HEK293 (cell line): ENCODE results near the gene RAN.

Experiments
- CTCF ChIA-PET: fragments of 350-600 bp; formaldehyde crosslinking; extraction: SDS; loops from one replicate; lab custom pipeline; 2021; ENCODE audit warnings: antibody characterized with exemption; lab: Yijun Ruan, JAX
- POLR2A ChIA-PET: fragments of 300-600 bp; formaldehyde crosslinking; extraction: SDS; loops from one replicate; lab custom pipeline; 2020; ENCODE audit warnings: antibody characterized with exemption, inconsistent platforms; lab: Yijun Ruan, JAX
- H3K27ac ChIP-seq: fragments of 200-500 bp; sonication (Bioruptor generic); 2 replicates; pipeline ENCODE4 v1.5.1; 2014; ENCODE audit warnings: low read depth, low read length, control low read depth, inconsistent platforms; ENCODE audit errors: extremely low read depth
- H3K36me3 ChIP-seq, 2 experiments: fragments of 200-500 bp in 1 of 2; sonication (Bioruptor generic) in 1 of 2; 1 replicate in 1 of 2; 2 replicates in 1 of 2; pipeline ENCODE4 v1.5.1; 2014 to 2017; ENCODE audit warnings: inconsistent platforms in 2 of 2, low read length in 2 of 2; ENCODE audit not compliant: control insufficient read depth in 2 of 2, insufficient read depth in 1 of 2
- H3K4me1 ChIP-seq: fragments of 200-500 bp; sonication (Bioruptor generic); 2 replicates; pipeline ENCODE4 v1.5.1; 2014; ENCODE audit warnings: mild to moderate bottlenecking, low read length, inconsistent platforms; ENCODE audit not compliant: control insufficient read depth, insufficient read depth
- H3K4me3 ChIP-seq: 2 replicates; pipeline ENCODE4 v1.5.1; 2011; ENCODE audit warnings: low read depth, mild to moderate bottlenecking, control low read depth, low read length, moderate library complexity
- H3K9me3 ChIP-seq: fragments of 200-500 bp; sonication (Bioruptor generic); 2 replicates; pipeline ENCODE4 v1.5.1; 2014; ENCODE audit warnings: low read depth, low read length, inconsistent platforms; ENCODE audit not compliant: control insufficient read depth, insufficient read depth
- ATF2 ChIP-seq: fragments of 450-650 bp; formaldehyde crosslinking; IDR thresholded peaks from 2 replicates; pipeline ENCODE4 v1.5.1; 2016; ENCODE audit warnings: missing biosample characterization, missing genetic modification characterization, low read depth
- FEZF1 ChIP-seq: fragments of 450-650 bp; formaldehyde crosslinking; IDR thresholded peaks from 2 replicates; pipeline ENCODE4 v1.5.1; 2016; ENCODE audit warnings: missing biosample characterization, missing genetic modification characterization
- PATZ1 ChIP-seq: fragments of 450-650 bp; formaldehyde crosslinking; IDR thresholded peaks from 2 replicates; pipeline ENCODE4 v1.5.1; 2016; ENCODE audit warnings: missing biosample characterization, missing genetic modification characterization
- PRDM2 ChIP-seq: fragments of 450-650 bp; formaldehyde crosslinking; IDR thresholded peaks from 2 replicates; pipeline ENCODE4 v1.5.1; 2016; ENCODE audit warnings: missing biosample characterization, missing genetic modification characterization, borderline replicate concordance
- SCRT2 ChIP-seq: fragments of 450-650 bp; formaldehyde crosslinking; IDR thresholded peaks from 2 replicates; pipeline ENCODE4 v1.5.1; 2016; ENCODE audit warnings: missing biosample characterization, missing genetic modification characterization
- SETDB1 ChIP-seq: IDR thresholded peaks from one replicate; pipeline ENCODE4 v1.6.1; 2017; ENCODE audit warnings: mild to moderate bottlenecking, low read length, moderate library complexity, mixed read lengths; ENCODE audit not compliant: insufficient read length
- ZBTB8A ChIP-seq: fragments of 450-650 bp; formaldehyde crosslinking; IDR thresholded peaks from 2 replicates; pipeline ENCODE4 v1.5.1; 2016; ENCODE audit warnings: missing biosample characterization, missing genetic modification characterization
- ZEB2 ChIP-seq: fragments of 450-650 bp; formaldehyde crosslinking; IDR thresholded peaks from 2 replicates; pipeline ENCODE4 v1.5.1; 2016; ENCODE audit warnings: missing biosample characterization, missing genetic modification characterization
- ZNF155 ChIP-seq: fragments of 450-650 bp; formaldehyde crosslinking; IDR thresholded peaks from 2 replicates; pipeline ENCODE4 v1.5.1; 2016; ENCODE audit warnings: missing biosample characterization, missing genetic modification characterization
- ZNF292 ChIP-seq: fragments of 450-650 bp; formaldehyde crosslinking; IDR thresholded peaks from 2 replicates; pipeline ENCODE4 v1.5.1; 2016; ENCODE audit warnings: low read depth, missing biosample characterization, missing genetic modification characterization, borderline replicate concordance
- ZNF426 ChIP-seq: fragments of 450-650 bp; formaldehyde crosslinking; IDR thresholded peaks from 2 replicates; pipeline ENCODE4 v1.5.1; 2017; ENCODE audit warnings: missing biosample characterization, missing genetic modification characterization, mild to moderate bottlenecking, inconsistent platforms, moderate library complexity
- ZNF518A ChIP-seq: fragments of 450-650 bp; formaldehyde crosslinking; conservative IDR thresholded peaks from 2 replicates; pipeline ENCODE4 v1.5.1; 2016; ENCODE audit warnings: low read depth, missing biosample characterization, missing genetic modification characterization
- ZNF600 ChIP-seq: fragments of 450-650 bp; formaldehyde crosslinking; IDR thresholded peaks from 2 replicates; pipeline ENCODE4 v1.5.1; 2016; ENCODE audit warnings: missing biosample characterization, missing genetic modification characterization
- ZNF626 ChIP-seq: fragments of 450-650 bp; sonication (Bioruptor Pico); formaldehyde crosslinking; IDR thresholded peaks from 2 replicates; pipeline ENCODE4 v1.5.1; 2018; ENCODE audit warnings: missing biosample characterization, missing genetic modification characterization, inconsistent platforms
- ZNF629 ChIP-seq: fragments of 450-650 bp; formaldehyde crosslinking; IDR thresholded peaks from 2 replicates; pipeline ENCODE4 v1.5.1; 2017; ENCODE audit warnings: missing biosample characterization, missing genetic modification characterization
- ZSCAN16 ChIP-seq: fragments of 450-650 bp; formaldehyde crosslinking; IDR thresholded peaks from 2 replicates; pipeline ENCODE4 v1.5.1; 2016; ENCODE audit warnings: missing biosample characterization, missing genetic modification characterization

Gene RAN

GRCh38 chr12:130877333-130877732, 5.5 kb downstream of the RAN start:
- Histone ChIP-seq H3K27ac (no peak overlapping the region), H3K4me1 (peaks cover 3% of the 10 kb centered on the region; the same call in 1 of the 2 replicates), H3K9me3 (no peaks in the 10 kb centered on the region), H3K4me3 (no peak overlapping the region), H3K36me3 (peaks cover 27 to 51% of the 10 kb centered on the region in 2 experiments)
- peak; percentile 53; the same call in 1 of the 2 replicates for TF ChIP-seq ZNF629 (tag by site-specific recombination)
- TF ChIP-seq ZEB2 (tag by site-specific recombination): peak; percentile 77
- TF ChIP-seq ZNF626 (tag by site-specific recombination): no peak
- TF ChIP-seq ZNF426 (tag by site-specific recombination): 0 out of 2 replicates have a peak, but pooled peaks have one; percentile 5
- peak; percentile 18; the same call in 1 of the 2 replicates for TF ChIP-seq PATZ1 (tag by site-specific recombination)
- TF ChIP-seq SCRT2 (tag by site-specific recombination): peak; percentile 30; the same call in 1 of the 2 replicates
- no peak for TF ChIP-seq PRDM2 (tag by site-specific recombination)
- peak; percentile 94 for TF ChIP-seq ATF2 (tag by site-specific recombination)
- no peak for TF ChIP-seq ZNF155 (tag by site-specific recombination)
- ChIA-PET CTCF (interaction anchor here (1.0 kb wide), 1 partner anchor 13 kb away, joined by 3 read pairs; no protein-coding TSS in a partner anchor), POLR2A (no interaction called here)

GRCh38 chr12:130878193-130879185, 6.6 kb downstream of the RAN start:
- ChIA-PET CTCF (interaction anchor here (0.6 kb wide), 1 partner anchor 1123 kb away, joined by 3 read pairs; no protein-coding TSS in a partner anchor), POLR2A (no interaction called here)
- no peak overlapping the region for H3K4me3 ChIP-seq
- no peak overlapping the region for H3K27ac ChIP-seq
- no peaks in the 10 kb centered on the region for H3K9me3 ChIP-seq
- peaks cover 3% of the 10 kb centered on the region; the same call in 1 of the 2 replicates for H3K4me1 ChIP-seq
- H3K36me3 ChIP-seq: peaks cover 23 to 40% of the 10 kb centered on the region in 2 experiments
- TF ChIP-seq ZNF518A (tag by site-specific recombination) (peak; percentile 76), ZNF155 (tag by site-specific recombination) (no peak), FEZF1 (0 out of 2 replicates have a peak, but pooled peaks have one; percentile 7), ZNF292 (tag by site-specific recombination) (0 out of 2 replicates have a peak, but pooled peaks have one; percentile 32), ZNF426 (tag by site-specific recombination) (peak; percentile 56), SETDB1 (no peak), ZSCAN16 (tag by site-specific recombination) (peak; percentile 48; the same call in 1 of the 2 replicates), ZNF600 (tag by site-specific recombination) (peak; percentile 91), ZBTB8A (tag by site-specific recombination) (peak; percentile 45; the same call in 1 of the 2 replicates)
